Uterus (tissue), 4 donors: Measurements from ENCODE around the gene XKRX. TPM values are rescaled to one million over a fixed set of nuclear protein-coding genes. Genes with fewer than 3 reads are reported as not detected.

Experiments used
- DNase-seq, 2 donors: peaks; one replicate each; pipeline ENCODE4 v3.0.0-alpha.2; 2019 to 2020
- H3K27ac ChIP-seq, 2 donors: fragments of 200-600 bp; sonication (generic); 1 replicate in 1 of 2; 2 replicates in 1 of 2; pipeline ENCODE4 v1.5.1; 2016 to 2018
- H3K27me3 ChIP-seq, 2 donors: fragments of 200-600 bp; sonication (generic); one replicate each; pipeline ENCODE4 v1.5.1; 2018 to 2019; ENCODE audit warnings: control low read depth in 1 of 2
- H3K36me3 ChIP-seq, 2 donors: fragments of 200-600 bp; sonication (generic); one replicate each; pipeline ENCODE4 v1.5.1; 2019; ENCODE audit warnings: control low read depth in 1 of 2
- H3K4me1 ChIP-seq, 2 donors: fragments of 200-600 bp; sonication (generic); one replicate each; pipeline ENCODE4 v1.5.1; 2018 to 2019; ENCODE audit warnings: control low read depth in 1 of 2
- H3K4me3 ChIP-seq, 2 donors: fragments of 200-600 bp; sonication (generic); 1 replicate in 1 of 2; 2 replicates in 1 of 2; pipeline ENCODE4 v1.5.1; 2018 to 2019; ENCODE audit warnings: mild to moderate bottlenecking in 1 of 2
- H3K9me3 ChIP-seq, 2 donors: fragments of 200-600 bp; sonication (generic); one replicate each; pipeline ENCODE4 v1.5.1; 2019; ENCODE audit warnings: control low read depth in 1 of 2
- POLR2A ChIP-seq, 2 donors: fragments of 450-650 bp; IDR thresholded peaks; one replicate each; pipeline ENCODE4 v1.6.1; 2016; ENCODE audit warnings: antibody characterized with exemption in 2 of 2, mild to moderate bottlenecking in 1 of 2, moderate library complexity in 1 of 2
- intact Hi-C: fragments of 100-400 bp; cut with DNase I; formaldehyde crosslinking; loops from one replicate; pipeline ENCODE4 v1.15.1; 2023; ENCODE audit warnings: low total_unique reads
- total RNA-seq, 4 donors: library from RNA; depleted of rRNA in 3 of 4; stranded (reverse); fragments of >200 nt in 3 of 4; gene quantifications; one replicate each; pipeline versions ENCODE4 v1.1.0 to v1.2.4, GENCODE V29; 2014 to 2023
- TF ChIP-seq, protein P1 (sequence below), 4 experiments: fragments of 200-600 bp in 2 of 4; fragments of 450-650 bp in 2 of 4; sonication (generic) in 2 of 4; IDR thresholded peaks; one replicate each; pipeline ENCODE4 v1.5.1; 2016 to 2019; ENCODE audit warnings: antibody characterized with exemption in 4 of 4, mild to moderate bottlenecking in 2 of 4, moderate library complexity in 1 of 4
- donor health status: DM: yes; HTN: yes; CAD: no.

Gene XKRX
- total RNA-seq, 4 donors from 2014 or later, result 0.24 to 1.3 (median 0.59) TPM; not detected in 1

DNA sequence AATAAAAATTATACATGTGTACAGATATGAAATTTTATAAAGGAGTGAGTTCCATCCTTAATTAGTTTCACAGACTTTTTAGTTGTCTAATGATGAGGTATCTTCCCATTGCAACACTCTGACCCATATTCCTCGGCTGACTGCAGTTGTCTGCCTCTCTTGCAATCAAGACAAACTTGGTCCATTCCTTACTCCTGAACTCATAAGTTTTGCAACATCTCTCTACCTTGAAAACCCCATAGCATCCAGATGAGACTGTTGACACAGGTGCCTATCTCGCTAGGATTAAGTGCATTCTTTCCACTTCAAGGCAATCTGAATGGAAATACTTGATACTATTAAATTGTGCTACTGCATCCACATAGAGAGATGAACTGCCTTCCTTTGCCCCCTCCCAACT is 2.3 kb downstream of the XKRX start:
- TF ChIP-seq POLR2A (IDR thresholded peaks at IDR 0.05), result no peak
- TF ChIP-seq, protein P1, sequence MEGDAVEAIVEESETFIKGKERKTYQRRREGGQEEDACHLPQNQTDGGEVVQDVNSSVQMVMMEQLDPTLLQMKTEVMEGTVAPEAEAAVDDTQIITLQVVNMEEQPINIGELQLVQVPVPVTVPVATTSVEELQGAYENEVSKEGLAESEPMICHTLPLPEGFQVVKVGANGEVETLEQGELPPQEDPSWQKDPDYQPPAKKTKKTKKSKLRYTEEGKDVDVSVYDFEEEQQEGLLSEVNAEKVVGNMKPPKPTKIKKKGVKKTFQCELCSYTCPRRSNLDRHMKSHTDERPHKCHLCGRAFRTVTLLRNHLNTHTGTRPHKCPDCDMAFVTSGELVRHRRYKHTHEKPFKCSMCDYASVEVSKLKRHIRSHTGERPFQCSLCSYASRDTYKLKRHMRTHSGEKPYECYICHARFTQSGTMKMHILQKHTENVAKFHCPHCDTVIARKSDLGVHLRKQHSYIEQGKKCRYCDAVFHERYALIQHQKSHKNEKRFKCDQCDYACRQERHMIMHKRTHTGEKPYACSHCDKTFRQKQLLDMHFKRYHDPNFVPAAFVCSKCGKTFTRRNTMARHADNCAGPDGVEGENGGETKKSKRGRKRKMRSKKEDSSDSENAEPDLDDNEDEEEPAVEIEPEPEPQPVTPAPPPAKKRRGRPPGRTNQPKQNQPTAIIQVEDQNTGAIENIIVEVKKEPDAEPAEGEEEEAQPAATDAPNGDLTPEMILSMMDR (IDR thresholded peaks at IDR 0.05), result no peak
- intact Hi-C loops, result no loop called here
- Histone ChIP-seq H3K4me3 (no peak overlapping the region), H3K36me3 (no peaks in the 10 kb centered on the region), H3K4me1 (no peaks in the 10 kb centered on the region), H3K9me3 (no peaks in the 10 kb centered on the region), H3K27ac (no peak overlapping the region), H3K27me3 (no peaks in the 10 kb centered on the region)
- DNase-seq, result no peak

DNA sequence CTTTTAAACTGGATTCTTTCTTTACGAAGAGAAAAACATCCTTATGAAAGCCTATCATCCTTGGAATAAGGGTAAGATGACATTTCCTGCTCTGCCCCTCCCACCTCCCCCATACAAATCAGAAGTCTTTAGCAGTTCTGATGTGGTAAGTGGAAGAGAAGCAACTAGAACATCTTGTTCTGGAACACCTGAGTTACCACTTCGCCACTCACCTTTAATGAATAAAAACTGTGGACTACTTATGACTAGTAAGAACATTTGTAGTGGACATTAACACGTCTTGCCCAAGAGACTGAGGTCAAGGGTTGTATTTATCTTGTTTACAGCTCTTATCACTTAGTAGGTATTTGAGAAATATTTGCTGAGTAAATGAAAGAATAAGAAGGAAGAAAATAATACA is 4.3 kb downstream of the XKRX start:
- no peak for DNase-seq
- Histone ChIP-seq H3K4me3 (no peak overlapping the region), H3K36me3 (no peaks in the 10 kb centered on the region), H3K27ac (no peak overlapping the region), H3K4me1 (no peaks in the 10 kb centered on the region), H3K27me3 (peaks cover 0 to 6% of the 10 kb centered on the region in 2 donors), H3K9me3 (no peaks in the 10 kb centered on the region)
- TF ChIP-seq, protein P1 (IDR thresholded peaks at IDR 0.05), result no peak
- TF ChIP-seq POLR2A (IDR thresholded peaks at IDR 0.05), result no peak
- intact Hi-C loops, result no loop called here

DNA sequence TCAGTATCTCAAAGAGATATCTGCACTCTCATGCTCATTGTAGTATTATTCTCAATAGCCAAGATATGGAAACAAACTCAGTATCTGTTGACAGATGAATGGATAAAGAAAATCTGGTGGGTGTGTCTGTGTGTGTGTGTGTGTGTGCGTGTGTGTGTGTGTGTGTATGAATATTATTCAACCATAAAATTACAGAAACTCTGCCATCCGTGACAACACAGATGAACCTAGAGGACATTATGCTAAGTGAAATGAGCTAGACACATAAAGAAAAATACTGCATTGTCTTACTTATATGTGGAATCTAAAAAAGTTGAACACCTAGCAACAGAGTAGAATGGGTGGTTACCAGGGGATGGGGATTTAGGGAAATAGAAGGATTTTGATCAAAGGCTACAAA is 13.2 kb downstream of the XKRX start:
- no peaks in the 10 kb centered on the region for H3K4me1 ChIP-seq
- H3K4me3 ChIP-seq, result no peak overlapping the region
- no peak overlapping the region for H3K27ac ChIP-seq
- intact Hi-C loops, result no loop called here
- no peaks in the 10 kb centered on the region for H3K36me3 ChIP-seq
- no peaks in the 10 kb centered on the region for H3K9me3 ChIP-seq
- TF ChIP-seq POLR2A (IDR thresholded peaks at IDR 0.05), result no peak
- TF ChIP-seq, protein P1 (IDR thresholded peaks at IDR 0.05), result no peak
- no peak for DNase-seq
- peaks cover 0 to 6% of the 10 kb centered on the region in 2 donors for H3K27me3 ChIP-seq

DNA sequence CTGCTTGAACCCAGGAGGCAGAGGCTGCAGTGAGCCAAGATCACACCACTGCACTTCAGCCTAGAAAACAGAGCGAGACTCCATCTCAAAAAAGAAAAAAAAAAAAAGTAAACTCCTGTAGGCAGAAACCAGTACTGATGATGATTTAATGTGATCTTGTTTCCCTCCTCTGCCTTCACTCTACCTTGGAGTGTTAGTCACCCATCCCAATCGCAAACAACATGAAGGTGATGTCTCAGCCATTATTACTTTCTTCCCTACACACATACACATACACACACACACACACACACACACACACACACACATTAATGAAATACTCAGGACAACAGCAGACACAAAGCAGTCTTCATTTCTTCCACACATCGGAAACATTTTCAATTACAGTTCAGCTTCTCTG is 15.6 kb downstream of the XKRX start:
- Histone ChIP-seq H3K27ac (no peak overlapping the region), H3K36me3 (no peaks in the 10 kb centered on the region), H3K27me3 (no peaks in the 10 kb centered on the region), H3K4me3 (no peak overlapping the region), H3K9me3 (no peaks in the 10 kb centered on the region), H3K4me1 (no peaks in the 10 kb centered on the region)
- DNase-seq, result no peak
- intact Hi-C loops, result no loop called here
- TF ChIP-seq, protein P1 (IDR thresholded peaks at IDR 0.05), result no peak
- no peak for TF ChIP-seq POLR2A (IDR thresholded peaks at IDR 0.05)

DNA sequence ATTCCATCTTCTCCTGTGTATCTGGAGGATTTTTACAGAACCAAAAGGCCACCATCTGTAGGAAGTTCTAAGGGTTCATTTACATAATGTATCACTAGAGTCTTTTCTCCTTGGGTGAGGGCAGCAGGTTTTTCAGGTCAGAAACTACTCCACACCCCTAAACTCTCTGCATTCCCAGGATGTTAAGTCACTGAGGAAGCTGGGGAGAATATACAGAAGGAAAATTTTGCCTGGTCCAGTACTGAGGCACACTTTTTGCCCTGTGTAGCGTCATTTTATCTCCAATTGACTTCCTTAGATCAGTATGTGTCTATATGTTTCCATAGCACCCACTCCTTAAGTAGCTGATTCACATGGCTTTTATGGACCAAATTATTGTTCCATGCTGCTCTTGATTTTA is 17.0 kb downstream of the XKRX start:
- TF ChIP-seq POLR2A (IDR thresholded peaks at IDR 0.05), result no peak
- TF ChIP-seq, protein P1 (IDR thresholded peaks at IDR 0.05), result no peak
- H3K27ac ChIP-seq, result no peak overlapping the region
- no peak for DNase-seq
- no peaks in the 10 kb centered on the region for H3K27me3 ChIP-seq
- H3K9me3 ChIP-seq, result no peaks in the 10 kb centered on the region
- intact Hi-C loops, result no loop called here
- H3K36me3 ChIP-seq, result no peaks in the 10 kb centered on the region
- no peaks in the 10 kb centered on the region for H3K4me1 ChIP-seq
- H3K4me3 ChIP-seq, result no peak overlapping the region
